B cell (primary cell): ENCODE measurements around the gene TSPAN33. TPM values are rescaled to one million over a fixed set of nuclear protein-coding genes. Genes with fewer than 3 reads are reported as not detected.

ENCODE experiments used
- ATAC-seq: fragments of 200-7000 bp; cut with Tn5 transposase; one replicate; pipeline ENCODE4 v1.10.0; 2021; ENCODE audit warnings: low read depth, mild to moderate bottlenecking, moderate number of reproducible peaks, moderate library complexity
- CTCF ChIA-PET: fragments of 350-600 bp; sonication (Branson Sonifier 250); formaldehyde crosslinking; loops from one replicate; lab custom pipeline; 2021; ENCODE audit warnings: antibody characterized with exemption, inconsistent platforms; lab: Charles Lee
- POLR2A ChIA-PET: fragments of 350-600 bp; sonication (Branson Sonifier 250); formaldehyde crosslinking; loops from one replicate; lab custom pipeline; 2021; ENCODE audit warnings: antibody characterized with exemption; lab: Charles Lee
- DNase-seq: peaks from one replicate; pipeline ENCODE4 v3.0.0; 2013
- H2AFZ ChIP-seq: 2 replicates; pipeline ENCODE4 v1.6.1; 2012; ENCODE audit warnings: mild to moderate bottlenecking, low read depth, low read length; ENCODE audit not compliant: insufficient read depth, poor library complexity, severe bottlenecking
- H3K27ac ChIP-seq, 2 donors: 1 replicate in 1 of 2; 2 replicates in 1 of 2; pipeline ENCODE4 v1.5.1; 2012 to 2013; ENCODE audit warnings: low read length in 2 of 2, mild to moderate bottlenecking in 2 of 2, moderate library complexity in 1 of 2
- H3K27me3 ChIP-seq, 4 experiments: fragments of 200-600 bp in 1 of 4; sonication (generic) in 1 of 4; replicated peaks in 1 of 4; 1 replicate in 2 of 4; 2 replicates in 2 of 4; pipeline versions ENCODE4 v1.6.1 to v1.7.0; 2013 to 2016; ENCODE audit warnings: low read length in 3 of 4, mild to moderate bottlenecking in 2 of 4, mixed read lengths in 1 of 4, moderate library complexity in 1 of 4; ENCODE audit not compliant: insufficient read depth in 4 of 4, control insufficient read depth in 3 of 4; ENCODE audit errors: control extremely low read depth in 1 of 4
- H3K36me3 ChIP-seq, 2 experiments: replicated peaks in 1 of 2; 1 replicate in 1 of 2; 2 replicates in 1 of 2; pipeline versions ENCODE4 v1.6.1 to v1.7.1; 2013; ENCODE audit warnings: low read length in 1 of 2; ENCODE audit not compliant: insufficient read depth in 2 of 2, control insufficient read depth in 1 of 2; ENCODE audit errors: control extremely low read depth in 1 of 2, extremely low read depth in 1 of 2
- H3K4me1 ChIP-seq, 2 donors: fragments of 200-600 bp in 1 of 2; sonication (generic) in 1 of 2; 1 replicate in 1 of 2; 2 replicates in 1 of 2; pipeline versions ENCODE4 v1.5.1 to v1.6.1; 2013 to 2017; ENCODE audit warnings: low read length in 2 of 2; ENCODE audit not compliant: control insufficient read depth in 2 of 2, insufficient read depth in 2 of 2
- H3K4me2 ChIP-seq: replicated peaks from 2 replicates; pipeline ENCODE3; 2012; ENCODE audit warnings: mild to moderate bottlenecking, low read depth, low read length; ENCODE audit not compliant: poor library complexity, severe bottlenecking
- H3K4me3 ChIP-seq, 5 experiments: fragments of 200-600 bp in 1 of 5; sonication (generic) in 1 of 5; 1 replicate in 3 of 5; 2 replicates in 2 of 5; pipeline versions ENCODE4 v1.5.1 to v1.7.0; 2011 to 2016; ENCODE audit warnings: low read length in 4 of 5, mild to moderate bottlenecking in 4 of 5, low read depth in 2 of 5, control low read depth in 1 of 5, moderate library complexity in 1 of 5; ENCODE audit not compliant: insufficient read depth in 1 of 5; ENCODE audit errors: control extremely low read depth in 1 of 5, extremely low read depth in 1 of 5
- H3K79me2 ChIP-seq: fragments of 200-600 bp; sonication (generic); one replicate; pipeline ENCODE4 v1.6.0; 2016; ENCODE audit warnings: low read length; ENCODE audit not compliant: control insufficient read depth, insufficient read depth
- H3K9ac ChIP-seq: fragments of 200-600 bp; sonication (generic); 2 replicates; pipeline ENCODE4 v1.6.1; 2017; ENCODE audit warnings: mild to moderate bottlenecking, low read length, moderate library complexity
- H3K9me3 ChIP-seq, 3 donors: one replicate each; pipeline versions ENCODE4 v1.6.1 to v1.7.1; 2013; ENCODE audit warnings: low read length in 2 of 3; ENCODE audit not compliant: control insufficient read depth in 2 of 3, insufficient read depth in 1 of 3; ENCODE audit errors: control extremely low read depth in 1 of 3
- H4K20me1 ChIP-seq: 2 replicates; pipeline ENCODE4 v1.6.0; 2012; ENCODE audit warnings: mild to moderate bottlenecking, low read length; ENCODE audit not compliant: insufficient read depth, control insufficient read depth, poor library complexity, severe bottlenecking
- H3K27ac Mint-ChIP-seq: one replicate; pipeline ENCODE4 v1.8.0; 2021; ENCODE audit warnings: mixed read lengths
- H3K27me3 Mint-ChIP-seq: one replicate; pipeline ENCODE4 v1.8.0; 2021; ENCODE audit warnings: mixed read lengths
- H3K4me1 Mint-ChIP-seq: one replicate; pipeline ENCODE4 v1.8.0; 2021; ENCODE audit warnings: mixed read lengths
- H3K4me3 Mint-ChIP-seq: one replicate; pipeline ENCODE4 v1.8.0; 2021; ENCODE audit warnings: mixed read lengths
- H3K9me3 Mint-ChIP-seq: one replicate; pipeline ENCODE4 v1.8.0; 2022; ENCODE audit warnings: mixed read lengths; ENCODE audit not compliant: insufficient read depth
- EZH2 ChIP-seq: IDR thresholded peaks from 2 replicates; pipeline ENCODE4 v1.6.1; 2012; ENCODE audit warnings: borderline replicate concordance, low read depth, mild to moderate bottlenecking, moderate library complexity, low read length; ENCODE audit not compliant: insufficient read depth, poor library complexity, severe bottlenecking
- WGBS: methylation state at CpG from one replicate; pipeline ENCODE4 v1.1.5; 2013; ENCODE audit warnings: missing lambda C conversion rate; ENCODE audit not compliant: insufficient coverage; 5-methylcytosine and 5-hydroxymethylcytosine counted together
- intact Hi-C: fragments of 100-400 bp; cut with micrococcal nuclease; formaldehyde crosslinking; loops from one replicate; pipeline ENCODE4 v1.10.0; 2022
- polyA plus RNA-seq: library from polyadenylated mRNA; depleted of rRNA; stranded (reverse); fragments of >200 nt; gene quantifications from 2 replicates; pipeline ENCODE4 v1.2.3, GENCODE V29; 2012
- total RNA-seq, 2 donors: library from RNA; stranded (reverse); fragments of 120-200 nt in 1 of 2; gene quantifications; 1 replicate in 1 of 2; 2 replicates in 1 of 2; pipeline versions ENCODE4 v1.2.3 to v1.2.4, GENCODE V29; 2013 to 2022
- TF ChIP-seq, protein P1 (sequence below): fragments of 200-600 bp; IDR thresholded peaks from one replicate; pipeline ENCODE4 v1.8.0; 2022; ENCODE audit warnings: antibody characterized with exemption, mild to moderate bottlenecking

The TSPAN33 gene
- total and polyA plus RNA-seq, 2 donors (not counting 1 experiment from before 2014, with no cell fraction given) = 111 TPM

DNA sequence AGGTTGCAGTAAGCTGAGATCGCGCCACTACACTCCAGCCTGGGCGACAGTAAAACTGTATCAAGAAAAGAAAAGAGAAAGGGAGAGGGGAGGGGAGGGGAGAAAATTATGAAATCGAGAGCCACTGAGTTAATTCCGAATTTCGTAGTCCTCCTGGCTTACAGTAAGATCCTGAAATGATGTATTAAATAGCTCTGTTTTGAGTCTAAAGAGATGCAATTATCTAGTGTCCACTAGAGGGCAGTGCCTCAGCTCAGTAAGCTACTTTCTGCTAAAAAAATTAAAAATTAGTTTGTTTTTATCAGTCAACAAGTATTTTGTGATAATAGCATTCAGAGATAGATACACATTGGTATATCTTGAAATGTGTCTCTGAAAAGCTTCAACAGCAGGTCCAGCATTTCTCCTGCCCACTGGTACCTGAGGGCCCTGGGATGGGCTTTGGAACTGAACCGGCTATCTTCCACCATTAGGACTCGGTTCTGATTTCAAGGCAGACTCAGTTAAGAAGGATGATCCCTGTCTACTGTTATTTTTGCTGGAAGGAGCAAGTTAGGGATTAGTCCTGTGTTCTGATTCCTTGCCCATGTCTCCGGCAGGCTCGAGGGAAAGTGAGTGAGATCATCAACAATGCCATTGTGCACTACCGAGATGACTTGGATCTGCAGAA is 19.5 kb downstream of the TSPAN33 start:
- POLR2A ChIA-PET = interaction anchor here (0.6 to 1.8 kb wide), 2 partner anchors 18 to 62 kb away, joined by 7 to 9 read pairs; no protein-coding TSS in a partner anchor
- no peak overlapping the region for H3K4me2 ChIP-seq
- H3K4me1 ChIP-seq = peaks cover 52 to 54% of the 10 kb centered on the region in 2 donors
- no peak overlapping the region for H2AFZ ChIP-seq
- H3K79me2 ChIP-seq = peaks cover 49% of the 10 kb centered on the region
- Mint-ChIP-seq H3K27me3 (no peaks in the 10 kb centered on the region), H3K4me1 (peaks cover 74% of the 10 kb centered on the region), H3K9me3 (no peaks in the 10 kb centered on the region), H3K27ac (peak overlapping the region; percentile 17), H3K4me3 (no peak overlapping the region)
- no peak overlapping the region for H3K4me3 ChIP-seq
- H3K36me3 ChIP-seq = peaks cover 2 to 55% of the 10 kb centered on the region in 2 experiments
- no peaks in the 10 kb centered on the region for H3K27me3 ChIP-seq
- H4K20me1 ChIP-seq = peaks cover 39% of the 10 kb centered on the region
- no peak overlapping the region for H3K27ac ChIP-seq
- TF ChIP-seq, protein P1, sequence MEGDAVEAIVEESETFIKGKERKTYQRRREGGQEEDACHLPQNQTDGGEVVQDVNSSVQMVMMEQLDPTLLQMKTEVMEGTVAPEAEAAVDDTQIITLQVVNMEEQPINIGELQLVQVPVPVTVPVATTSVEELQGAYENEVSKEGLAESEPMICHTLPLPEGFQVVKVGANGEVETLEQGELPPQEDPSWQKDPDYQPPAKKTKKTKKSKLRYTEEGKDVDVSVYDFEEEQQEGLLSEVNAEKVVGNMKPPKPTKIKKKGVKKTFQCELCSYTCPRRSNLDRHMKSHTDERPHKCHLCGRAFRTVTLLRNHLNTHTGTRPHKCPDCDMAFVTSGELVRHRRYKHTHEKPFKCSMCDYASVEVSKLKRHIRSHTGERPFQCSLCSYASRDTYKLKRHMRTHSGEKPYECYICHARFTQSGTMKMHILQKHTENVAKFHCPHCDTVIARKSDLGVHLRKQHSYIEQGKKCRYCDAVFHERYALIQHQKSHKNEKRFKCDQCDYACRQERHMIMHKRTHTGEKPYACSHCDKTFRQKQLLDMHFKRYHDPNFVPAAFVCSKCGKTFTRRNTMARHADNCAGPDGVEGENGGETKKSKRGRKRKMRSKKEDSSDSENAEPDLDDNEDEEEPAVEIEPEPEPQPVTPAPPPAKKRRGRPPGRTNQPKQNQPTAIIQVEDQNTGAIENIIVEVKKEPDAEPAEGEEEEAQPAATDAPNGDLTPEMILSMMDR = peak; percentile 92
- TF ChIP-seq EZH2 = no peak
- no peaks in the 10 kb centered on the region for H3K9me3 ChIP-seq
- no peak for ATAC-seq
- CTCF ChIA-PET = interaction anchor here (0.5 to 11.9 kb wide), 54 partner anchors 9 to 786 kb away, joined by 3 to 168 read pairs (median 4); partner anchors contain the start of genes SMO, TNPO3 and TSPAN33
- no peak overlapping the region for H3K9ac ChIP-seq
- 72% methylated on average over 11 of the region's 11 CpGs for WGBS
- DNase-seq = peak; percentile 72
- intact Hi-C loops = loop anchor here (1.0 kb wide), 3 partner anchors 41 to 73 kb away; no protein-coding TSS in a partner anchor

DNA sequence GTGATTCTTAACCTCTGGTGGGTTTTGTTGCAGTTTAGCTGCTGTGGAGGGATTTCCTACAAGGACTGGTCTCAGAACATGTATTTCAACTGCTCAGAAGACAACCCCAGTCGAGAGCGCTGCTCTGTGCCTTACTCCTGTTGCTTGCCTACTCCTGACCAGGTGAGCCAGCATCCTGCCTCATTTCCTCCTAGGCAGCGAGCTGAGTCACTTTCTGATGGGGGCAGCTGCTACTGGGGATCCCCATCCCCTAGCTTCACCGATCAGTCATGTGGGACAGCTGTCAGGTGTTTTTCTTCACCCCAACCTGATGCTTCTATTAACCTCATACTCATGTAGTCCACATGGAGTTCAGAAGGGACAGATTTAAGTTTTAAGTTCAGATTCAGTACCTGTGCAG is 22.2 kb downstream of the TSPAN33 start:
- Histone ChIP-seq H3K4me2 (peak overlapping the region; percentile 16), H3K9me3 (no peaks in the 10 kb centered on the region), H3K27me3 (no peaks in the 10 kb centered on the region), H4K20me1 (peaks cover 15% of the 10 kb centered on the region), H3K4me1 (peaks cover 46 to 49% of the 10 kb centered on the region in 2 donors), H2AFZ (no peak overlapping the region), H3K79me2 (peaks cover 23% of the 10 kb centered on the region), H3K9ac (no peak overlapping the region), H3K27ac (peak overlapping the region; percentile 6 to 73), H3K36me3 (peaks cover 0 to 51% of the 10 kb centered on the region in 2 experiments), H3K4me3 (no peak overlapping the region)
- ChIA-PET POLR2A (interaction anchor here (0.9 kb wide), 1 partner anchor 21 kb away, joined by 3 read pairs; no protein-coding TSS in a partner anchor), CTCF (interaction anchor here (0.8 to 11.9 kb wide), 5 partner anchors 21 to 77 kb away, joined by 3 to 118 read pairs (median 5); no protein-coding TSS in a partner anchor)
- H3K9me3 Mint-ChIP-seq = no peaks in the 10 kb centered on the region
- intact Hi-C loops = no loop called here
- peak overlapping the region; percentile 70 for H3K27ac Mint-ChIP-seq
- ATAC-seq = peak; percentile 44
- peak overlapping the region; percentile 14 for H3K4me3 Mint-ChIP-seq
- no peak for TF ChIP-seq EZH2
- TF ChIP-seq, protein P1 = no peak
- H3K27me3 Mint-ChIP-seq = no peaks in the 10 kb centered on the region
- H3K4me1 Mint-ChIP-seq = peaks cover 68% of the 10 kb centered on the region
- 31% methylated on average over 3 of the region's 4 CpGs for WGBS
- peak; percentile 74 for DNase-seq
